GM21786 (cell line): ENCODE results near the gene ZNF582.

Source experiments
- ATAC-seq: cut with Tn5 transposase; IDR thresholded peaks from one replicate; pipeline ENCODE4 v1.9.1; 2021; ENCODE audit not compliant: unreplicated experiment

Gene ZNF582

DNA sequence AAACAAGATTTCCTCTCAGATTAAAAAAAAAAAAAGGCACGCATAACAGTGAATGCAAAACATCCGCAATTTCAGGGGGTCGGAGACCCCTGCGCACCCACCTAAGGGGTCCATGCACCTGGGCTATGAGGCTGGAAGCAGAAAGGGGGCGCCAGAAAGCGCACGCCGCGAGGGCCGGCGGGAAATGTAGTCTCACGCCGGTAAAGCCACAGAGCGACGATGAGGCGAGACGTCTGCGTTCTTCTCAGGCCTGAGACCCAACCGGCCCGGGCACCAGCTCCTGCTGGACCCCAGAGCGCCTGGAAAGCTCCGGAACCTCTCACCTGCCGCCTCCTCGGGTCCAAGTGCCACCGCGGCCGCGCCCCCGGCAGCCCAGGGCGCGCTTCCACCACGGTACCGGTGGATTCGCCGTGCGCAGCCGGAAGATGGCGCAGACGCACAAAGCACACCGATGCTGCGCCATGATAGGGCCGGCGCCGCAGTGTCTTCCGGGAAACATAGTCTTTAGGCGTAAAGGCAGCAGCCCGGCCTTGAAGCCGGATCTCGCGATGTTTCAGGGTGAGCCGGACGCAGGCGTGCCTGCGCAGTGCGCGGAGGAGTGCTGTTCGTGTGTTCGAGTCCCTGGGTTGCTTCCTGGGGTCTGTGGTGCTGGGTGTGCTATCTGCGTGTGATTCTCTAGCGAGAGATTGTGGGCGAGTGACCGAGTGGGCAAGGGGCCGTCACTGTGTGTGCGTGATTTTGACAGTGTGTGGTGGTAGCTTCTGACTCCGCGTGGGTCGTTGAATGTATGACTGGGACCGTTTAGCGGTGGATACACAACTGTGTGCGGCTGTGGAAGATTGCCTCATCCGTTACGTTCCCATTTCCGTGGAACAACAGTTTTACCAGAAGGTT lies at the start of gene ZNF582:
ZNF582 (minus strand) TSS at position 416 of the 894 bp plus-strand sequence. CDS start 1,782 bp downstream, outside the sequence.
- ATAC-seq, result peak; percentile 95

DNA sequence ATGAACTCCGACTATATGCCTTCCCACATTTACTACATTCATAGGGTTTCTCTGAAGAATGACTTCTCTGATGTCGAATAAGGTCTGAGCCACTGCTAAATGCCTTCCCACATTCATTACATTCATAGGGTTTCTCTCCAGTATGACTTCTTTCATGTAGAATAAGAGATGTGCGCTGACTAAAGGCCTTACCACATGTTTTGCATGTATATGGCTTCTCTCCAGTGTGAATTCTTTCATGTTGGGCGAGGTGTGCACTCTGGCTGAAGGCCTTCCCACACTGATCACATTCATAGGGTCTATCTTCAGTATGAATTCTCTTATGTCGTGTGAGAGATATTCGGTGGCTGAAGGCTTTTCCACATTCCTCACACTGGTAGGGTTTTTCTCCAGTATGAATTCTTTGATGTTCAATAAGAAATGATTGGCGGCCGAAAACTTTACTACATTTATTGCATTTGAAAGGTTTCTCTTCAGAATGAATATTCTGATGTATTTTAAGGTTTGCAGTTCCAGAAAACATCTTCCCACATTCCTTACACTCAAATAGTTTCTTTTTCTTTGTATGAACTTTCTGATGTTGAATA lies 48.0 kb upstream of the ZNF582 start:
- ATAC-seq, result no peak

DNA sequence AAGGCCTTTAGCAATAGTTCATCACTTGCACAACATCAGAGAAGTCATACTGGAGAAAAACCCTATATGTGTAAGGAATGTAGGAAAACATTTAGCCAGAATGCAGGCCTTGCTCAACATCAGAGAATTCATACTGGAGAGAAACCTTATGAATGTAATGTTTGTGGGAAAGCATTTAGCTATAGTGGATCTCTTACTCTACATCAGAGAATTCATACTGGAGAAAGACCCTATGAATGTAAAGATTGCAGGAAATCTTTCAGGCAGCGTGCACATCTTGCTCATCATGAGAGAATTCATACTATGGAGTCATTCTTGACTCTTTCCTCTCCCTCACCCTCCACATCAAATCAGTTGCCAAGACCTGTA lies 30.6 kb upstream of the ZNF582 start:
- ATAC-seq, result no peak

DNA sequence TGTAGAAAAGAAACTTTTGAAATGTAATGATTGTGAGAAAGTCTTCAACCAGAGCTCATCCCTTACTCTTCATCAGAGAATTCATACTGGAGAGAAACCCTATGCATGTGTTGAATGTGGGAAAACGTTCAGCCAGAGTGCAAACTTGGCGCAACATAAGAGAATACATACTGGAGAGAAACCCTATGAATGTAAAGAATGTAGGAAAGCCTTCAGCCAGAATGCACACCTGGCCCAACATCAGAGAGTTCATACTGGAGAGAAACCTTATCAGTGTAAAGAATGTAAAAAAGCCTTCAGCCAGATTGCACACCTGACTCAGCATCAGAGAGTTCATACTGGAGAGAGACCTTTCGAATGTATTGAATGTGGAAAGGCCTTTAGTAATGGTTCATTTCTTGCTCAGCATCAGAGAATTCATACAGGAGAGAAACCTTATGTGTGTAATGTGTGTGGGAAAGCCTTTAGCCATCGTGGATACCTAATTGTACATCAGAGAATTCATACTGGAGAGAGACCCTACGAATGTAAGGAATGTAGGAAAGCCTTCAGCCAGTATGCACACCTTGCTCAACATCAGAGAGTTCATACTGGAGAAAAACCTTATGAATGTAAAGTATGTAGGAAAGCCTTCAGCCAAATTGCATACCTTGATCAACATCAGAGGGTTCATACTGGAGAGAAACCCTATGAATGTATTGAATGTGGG lies 30.1 kb upstream of the ZNF582 start:
- no peak for ATAC-seq

DNA sequence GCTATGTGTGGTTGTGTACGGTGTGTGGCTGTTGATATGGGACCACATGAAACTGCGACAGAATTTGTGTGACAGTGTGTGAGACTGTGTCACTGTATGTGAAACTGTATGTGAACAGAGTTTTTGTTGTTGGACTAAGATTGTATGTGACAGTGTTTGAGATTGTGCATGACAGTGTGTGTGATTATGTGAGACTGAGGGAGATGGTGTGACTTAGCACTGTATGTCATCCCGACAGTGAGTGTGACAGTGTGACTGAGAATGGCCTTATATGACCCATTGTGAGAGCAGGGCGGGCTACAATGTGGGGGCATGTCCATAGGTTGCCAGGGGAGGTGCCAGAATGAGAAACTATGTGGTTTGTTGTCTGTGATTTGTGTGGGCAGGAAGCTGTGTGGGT lies 11.7 kb upstream of the ZNF582 start:
- ATAC-seq, result no peak

DNA sequence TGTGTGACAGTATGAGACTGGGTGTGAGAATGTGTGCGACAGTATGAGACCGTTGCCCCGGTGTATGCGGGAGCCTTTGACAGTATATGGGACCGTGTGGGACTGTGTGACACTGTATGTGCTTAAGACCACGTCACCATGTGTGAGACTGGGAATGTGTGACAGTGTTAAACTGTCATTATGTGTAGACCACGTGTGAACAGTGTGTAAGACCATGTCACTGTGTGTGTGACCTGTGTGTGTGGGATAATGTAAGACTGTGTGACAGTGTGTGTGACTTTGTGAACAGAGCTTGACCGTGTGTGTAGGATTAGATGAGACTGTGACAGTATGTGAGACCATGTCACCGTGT lies 11.3 kb upstream of the ZNF582 start:
- ATAC-seq, result no peak

DNA sequence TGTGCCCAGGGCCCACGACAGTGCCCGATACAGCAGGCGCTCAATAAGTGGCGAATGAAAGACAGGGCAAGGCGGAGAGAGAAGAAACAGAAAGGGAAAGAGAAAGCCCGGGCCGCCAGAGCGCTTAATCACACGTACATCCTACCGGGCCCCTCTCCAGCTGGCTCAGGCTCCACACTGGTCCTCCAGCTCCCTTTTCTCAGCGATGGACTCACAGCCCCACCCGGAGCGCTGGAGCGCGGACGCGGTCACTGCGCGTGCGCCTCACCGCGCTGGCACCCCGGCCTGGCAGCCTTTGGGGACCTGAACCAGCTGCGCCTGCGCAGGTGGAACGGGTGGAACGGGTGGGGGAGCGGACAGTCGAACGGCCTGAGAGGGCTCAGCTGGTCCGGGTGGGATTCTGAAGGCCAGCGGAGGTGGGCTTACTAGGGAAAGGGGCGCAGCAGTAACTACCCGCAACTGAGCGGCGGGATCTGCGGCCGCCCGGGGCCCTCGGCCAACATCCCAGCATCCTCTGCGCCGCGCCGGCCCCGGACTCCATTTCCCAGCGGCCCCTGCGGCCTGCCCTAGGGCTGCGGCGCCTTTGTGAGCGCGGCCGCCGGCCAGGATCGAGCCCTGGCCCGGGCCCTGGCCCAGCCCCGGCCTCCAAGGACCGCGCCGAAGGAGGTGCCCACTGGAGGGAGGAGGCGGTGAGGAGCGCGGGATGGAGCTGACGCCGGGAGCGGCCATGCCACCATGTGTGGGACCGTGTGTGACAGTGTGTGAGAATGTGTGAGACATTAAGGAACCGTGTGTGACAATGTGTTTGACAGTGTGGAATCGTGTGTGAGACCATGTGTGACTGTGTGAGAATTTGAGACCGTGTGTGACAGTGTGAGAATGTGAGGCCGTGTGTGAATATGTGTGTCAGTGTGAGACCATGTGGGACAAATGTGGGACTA lies 10.7 kb upstream of the ZNF582 start, which contains the start of gene ZNF583:
ZNF583 (plus strand) TSS at position 569 of the 941 bp plus-strand sequence. CDS start 2,783 bp downstream, outside the sequence.
- peak; percentile 80 for ATAC-seq

DNA sequence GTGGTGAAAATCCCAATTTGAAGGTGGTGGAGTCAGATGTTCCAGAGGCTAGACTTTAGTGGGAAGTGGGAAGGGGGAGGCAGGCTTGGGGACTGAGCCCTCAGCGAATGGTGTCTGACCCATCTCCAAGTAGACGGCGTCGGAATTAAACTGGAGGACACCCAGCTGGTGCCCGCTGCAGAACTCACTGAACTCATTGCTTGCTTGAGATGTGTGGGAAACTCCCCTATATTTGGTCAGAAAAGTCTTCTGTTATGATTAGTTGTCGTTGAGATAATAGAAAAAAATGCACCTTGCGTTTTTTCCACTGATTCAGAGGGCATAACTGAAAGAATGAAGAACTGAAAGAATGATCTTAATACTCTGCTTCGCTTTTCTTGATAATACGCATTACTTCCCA lies 9.9 kb upstream of the ZNF582 start:
- peak; percentile 25 for ATAC-seq

DNA sequence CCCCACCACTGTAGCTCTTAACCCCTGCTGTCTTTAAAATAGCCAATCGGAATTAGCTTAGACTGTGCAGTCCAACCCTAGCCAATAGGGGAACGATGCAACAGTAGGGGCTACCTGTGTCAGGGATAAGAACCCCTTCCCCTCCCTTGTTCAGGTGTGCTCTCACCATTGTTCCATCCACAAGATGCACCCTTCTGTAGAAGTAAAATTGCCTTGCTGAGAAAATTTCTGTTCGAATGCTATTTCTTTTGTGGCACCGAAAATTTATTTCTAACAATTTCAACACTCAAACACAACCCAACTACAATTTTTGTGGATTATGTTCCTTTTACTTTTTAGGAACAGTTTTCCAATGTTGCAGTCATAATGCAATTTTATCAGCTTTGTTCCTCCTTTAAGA lies 7.2 kb upstream of the ZNF582 start:
- ATAC-seq, result no peak

DNA sequence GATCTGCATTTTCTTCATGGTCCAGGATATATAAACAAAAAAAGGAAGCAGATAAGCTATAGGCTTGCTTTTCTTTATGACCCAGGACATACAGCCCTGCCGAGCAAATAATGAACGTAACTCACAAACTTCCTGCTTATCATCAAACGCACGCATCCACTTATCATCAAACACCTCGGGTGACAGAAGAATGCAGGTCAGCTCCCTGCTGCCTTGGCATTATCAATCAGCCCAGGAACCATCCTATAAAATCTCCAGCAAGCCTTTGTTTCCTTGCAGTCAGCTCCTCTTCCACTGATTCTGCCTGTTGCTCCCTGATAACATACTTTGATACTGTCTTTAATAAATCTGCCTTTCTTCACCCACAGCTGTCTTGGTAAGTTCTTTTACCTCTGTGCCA lies 5.5 kb upstream of the ZNF582 start:
- ATAC-seq, result no peak

DNA sequence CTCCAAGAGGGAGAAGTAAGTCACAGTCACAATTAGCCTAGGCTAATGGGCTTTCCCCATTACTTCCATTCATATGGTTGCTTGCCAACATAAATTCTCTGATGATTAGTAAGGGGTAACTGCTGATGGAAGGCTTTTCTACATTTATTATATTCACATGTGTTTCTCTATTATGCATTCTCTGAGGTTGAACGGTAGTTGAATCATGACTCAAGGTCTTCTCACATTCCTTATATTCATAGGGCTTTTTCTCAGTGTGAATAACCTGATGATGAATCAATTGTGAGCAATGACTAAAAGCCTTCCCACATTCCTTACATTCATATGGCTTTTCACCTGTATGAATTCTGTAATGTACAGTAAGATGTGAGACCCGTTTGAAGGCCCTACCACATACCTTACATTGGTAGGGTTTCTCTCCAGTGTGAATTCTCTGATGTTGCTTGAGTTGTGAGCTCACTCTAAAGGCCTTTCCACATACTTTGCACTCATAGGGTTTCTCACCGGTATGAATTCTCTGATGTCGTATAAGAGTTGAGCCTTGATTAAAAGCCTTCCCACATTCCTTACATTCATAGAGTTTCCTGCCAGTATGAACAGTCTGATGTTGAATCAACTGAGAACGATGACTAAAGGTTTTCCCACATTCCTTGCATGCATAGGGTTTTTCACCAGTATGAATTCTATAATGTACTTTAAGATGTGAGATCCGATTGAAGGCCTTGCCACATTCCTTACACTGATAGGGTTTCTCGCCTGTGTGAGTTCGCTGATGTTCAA lies 9.3 kb downstream of the ZNF582 start:
- ATAC-seq, result no peak

DNA sequence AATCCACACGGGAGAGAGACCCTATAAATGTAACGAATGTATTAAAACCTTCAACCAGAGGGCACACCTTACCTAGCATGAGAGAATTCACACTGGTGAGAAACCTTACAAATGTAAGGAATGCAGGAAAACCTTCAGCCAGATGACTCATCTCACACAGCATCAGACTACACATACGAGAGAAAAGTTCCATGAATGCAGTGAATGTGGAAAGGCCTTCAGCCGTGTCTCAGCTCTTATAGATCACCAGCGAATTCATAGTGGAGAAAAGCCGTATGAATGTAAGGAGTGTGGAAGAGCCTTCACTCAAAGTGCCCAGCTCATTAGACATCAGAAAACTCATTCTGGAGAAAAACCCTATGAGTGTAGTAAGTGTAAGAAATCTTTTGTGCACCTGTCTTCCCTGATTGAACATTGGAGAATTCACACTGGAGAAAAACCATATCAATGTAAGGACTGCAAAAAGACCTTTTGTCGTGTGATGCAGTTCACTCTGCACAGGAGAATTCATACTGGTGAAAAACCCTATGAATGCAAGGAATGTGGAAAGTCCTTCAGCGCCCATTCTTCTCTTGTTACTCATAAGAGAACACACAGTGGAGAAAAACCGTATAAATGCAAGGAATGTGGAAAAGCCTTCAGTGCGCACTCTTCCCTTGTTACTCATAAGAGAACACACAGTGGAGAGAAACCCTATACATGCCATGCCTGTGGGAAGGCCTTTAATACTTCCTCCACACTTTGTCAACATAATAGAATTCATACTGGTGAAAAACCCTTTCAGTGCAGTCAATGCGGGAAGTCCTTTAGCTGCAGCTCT lies 16.0 kb downstream of the ZNF582 start:
- ATAC-seq, result no peak

DNA sequence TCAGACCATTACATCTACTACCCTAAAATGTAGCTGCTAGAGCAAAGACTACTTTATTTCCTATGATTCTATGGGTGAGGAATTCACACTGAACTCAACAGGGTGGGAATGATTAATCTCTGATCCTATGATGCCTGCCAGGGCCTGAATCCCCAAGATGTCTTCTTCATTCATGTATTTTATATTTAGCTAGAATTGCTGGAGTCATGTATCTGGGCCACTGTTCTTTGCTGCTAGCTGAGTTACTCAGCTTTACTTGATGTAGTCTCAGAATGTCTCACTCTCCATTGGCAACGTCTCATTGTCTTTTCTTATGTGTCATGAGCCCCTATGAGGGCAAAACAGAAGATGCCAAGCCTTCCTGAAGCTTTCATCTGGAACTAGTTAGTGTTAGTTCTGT lies 21.1 kb downstream of the ZNF582 start:
- ATAC-seq, result no peak

DNA sequence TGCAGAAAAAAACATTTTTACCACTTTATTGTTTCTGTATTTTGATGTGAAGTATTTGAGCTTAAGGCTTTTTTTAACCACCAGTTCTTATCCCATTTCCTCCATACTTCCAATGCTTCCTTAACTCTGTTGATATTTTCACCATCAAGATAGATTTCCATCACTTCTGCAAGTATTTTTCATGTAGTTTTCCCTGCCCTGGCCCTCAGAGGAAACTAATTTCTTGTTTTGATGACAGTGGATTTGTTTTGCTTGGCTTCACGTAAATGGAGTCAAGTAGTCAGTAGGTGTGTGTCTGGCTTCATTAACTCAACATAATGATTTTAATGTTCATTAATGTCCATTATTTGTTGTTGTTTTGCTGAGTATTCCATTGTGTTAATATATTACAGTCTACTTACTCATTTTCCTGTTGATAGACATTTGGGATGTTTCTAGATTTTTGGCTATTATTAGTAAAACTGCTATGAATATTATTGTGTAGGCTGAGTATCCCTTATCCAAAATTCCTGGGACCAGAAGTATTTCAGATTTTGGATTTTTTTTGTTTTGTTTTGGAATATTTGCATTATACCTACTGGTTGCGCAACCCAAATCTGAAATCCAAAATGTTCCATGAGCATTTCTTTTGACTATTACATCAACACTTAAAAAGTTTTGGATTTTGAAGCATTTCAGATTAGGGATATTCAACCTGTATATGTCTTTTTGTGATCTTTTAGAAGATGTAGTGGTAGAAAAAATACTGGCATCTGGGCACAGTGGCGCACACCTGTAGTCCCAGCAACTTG lies 23.3 kb downstream of the ZNF582 start:
- no peak for ATAC-seq

DNA sequence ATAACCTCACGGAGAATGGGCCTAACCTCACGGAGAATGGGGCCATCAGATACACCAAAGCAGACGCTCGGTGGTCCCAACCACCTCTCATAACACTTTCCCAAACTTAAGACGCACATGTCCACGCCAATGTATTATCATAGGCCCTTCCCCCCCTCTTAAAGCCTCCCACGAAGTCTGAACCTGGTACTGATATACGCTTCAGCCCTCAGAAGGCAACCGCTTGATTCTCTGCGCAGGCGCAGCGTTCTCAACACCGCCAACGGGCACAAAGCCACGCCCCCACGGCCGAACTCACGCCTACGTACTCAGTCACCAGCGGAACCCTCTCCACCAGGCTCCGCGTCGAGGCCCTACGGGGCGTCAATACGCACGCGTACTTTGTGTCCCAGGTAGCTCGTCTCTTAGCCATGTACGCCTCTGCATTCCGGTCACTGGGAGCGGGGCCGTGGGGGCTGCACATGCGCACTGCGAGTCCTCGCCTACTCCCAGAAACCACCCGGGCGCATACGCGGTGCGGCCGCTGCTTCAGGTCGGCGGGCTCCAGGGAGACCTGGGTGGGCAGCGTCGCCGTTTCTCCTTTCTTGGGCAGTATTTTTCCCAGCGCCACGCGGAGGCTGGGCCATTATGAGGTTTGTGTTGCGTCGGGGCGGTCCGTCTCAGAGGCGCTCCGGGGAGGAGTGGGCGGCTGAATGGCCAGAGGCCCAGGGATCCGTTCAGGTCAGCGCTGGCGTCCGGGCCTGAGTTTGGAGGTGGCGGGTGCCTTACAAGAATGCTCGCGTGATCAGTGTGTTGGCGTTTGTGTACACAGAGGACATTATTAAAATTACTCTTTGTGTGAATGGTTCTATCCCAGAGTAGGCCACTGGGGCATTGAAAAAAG lies 25.3 kb downstream of the ZNF582 start:
- peak; percentile 77 for ATAC-seq

DNA sequence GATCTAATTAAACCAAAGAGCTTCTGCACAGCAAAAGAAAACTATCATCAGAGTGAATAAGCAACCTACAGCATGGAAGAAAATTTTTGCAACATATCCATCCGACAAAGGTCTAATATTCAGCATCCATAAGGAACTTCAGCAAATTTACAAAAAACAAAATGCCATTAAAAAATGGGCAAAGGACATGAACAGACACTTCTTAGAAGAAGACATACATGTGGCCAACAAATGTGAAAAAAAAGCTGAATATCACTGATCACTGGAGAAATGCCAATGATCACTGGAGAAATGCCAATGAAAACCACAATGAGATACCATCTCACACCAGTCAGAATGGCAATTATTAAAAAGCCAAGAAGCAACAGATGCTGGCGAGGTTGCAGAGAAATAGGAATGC lies 32.5 kb downstream of the ZNF582 start:
- ATAC-seq, result no peak

DNA sequence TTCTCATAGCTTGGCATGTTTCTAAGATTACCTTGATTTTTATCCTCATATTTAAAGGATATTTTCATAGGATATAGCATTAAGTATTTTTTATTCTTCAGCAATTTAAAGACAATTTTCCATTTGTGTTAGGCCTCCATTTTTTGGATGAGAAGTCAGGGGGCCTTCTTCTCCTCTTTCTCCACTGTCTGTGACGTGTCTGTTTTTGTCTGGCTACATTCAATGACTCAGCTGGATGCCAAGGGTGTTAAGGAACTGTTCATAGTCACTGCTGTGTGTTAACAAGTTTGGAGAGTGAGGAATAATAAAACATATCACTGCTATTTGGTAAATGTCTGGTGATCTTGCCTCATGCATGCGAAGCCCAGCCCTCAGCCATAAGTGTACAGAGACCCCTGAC lies 36.4 kb downstream of the ZNF582 start:
- ATAC-seq, result no peak
